Liver (tissue), 3 donors: ENCODE data around the gene MEIS2.

ENCODE experiments used
- ATF3 ChIP-seq: IDR thresholded peaks from 2 replicates; pipeline ENCODE4 v1.6.1; 2016; ENCODE audit warnings: antibody characterized with exemption
- CTCF ChIP-seq: fragments of 150-350 bp; IDR thresholded peaks from 2 replicates; pipeline ENCODE4 v1.5.1; 2017; ENCODE audit warnings: improper control_type of control experiment, low read depth, low read length; ENCODE audit not compliant: missing input control
- GABPA ChIP-seq, 2 donors: IDR thresholded peaks in 1 of 2; conservative IDR thresholded peaks in 1 of 2; 2 replicates each; pipeline ENCODE4 v1.6.1; 2016; ENCODE audit warnings: antibody characterized with exemption in 2 of 2, mild to moderate bottlenecking in 1 of 2, moderate library complexity in 1 of 2
- HNF4G ChIP-seq: IDR thresholded peaks from 2 replicates; pipeline ENCODE4 v1.6.1; 2016; ENCODE audit warnings: antibody characterized with exemption
- MAX ChIP-seq: IDR thresholded peaks from 2 replicates; pipeline ENCODE4 v1.6.1; 2016; ENCODE audit warnings: antibody characterized with exemption
- REST ChIP-seq: IDR thresholded peaks from 2 replicates; pipeline ENCODE4 v1.6.1; 2016; ENCODE audit warnings: antibody characterized with exemption, mild to moderate bottlenecking
- RXRA ChIP-seq, 2 donors: IDR thresholded peaks; 2 replicates each; pipeline ENCODE4 v1.6.1; 2017 to 2018; ENCODE audit warnings: antibody characterized with exemption in 2 of 2, mild to moderate bottlenecking in 1 of 2
- SP1 ChIP-seq: IDR thresholded peaks from 2 replicates; pipeline ENCODE4 v1.6.1; 2018; ENCODE audit warnings: antibody characterized with exemption, mild to moderate bottlenecking
- TAF1 ChIP-seq: conservative IDR thresholded peaks from 2 replicates; pipeline ENCODE4 v1.6.1; 2016; ENCODE audit warnings: antibody characterized with exemption, mild to moderate bottlenecking
- YY1 ChIP-seq: IDR thresholded peaks from 2 replicates; pipeline ENCODE4 v1.6.1; 2016; ENCODE audit warnings: antibody characterized with exemption, mild to moderate bottlenecking
- donor health status: healthy.
- donor health status: healthy.

GRCh38 chr15:36907295-36907694 is 193.1 kb downstream of the MEIS2 start:
- TF ChIP-seq ATF3 (no peak), REST (no peak), CTCF (no peak), MAX (no peak), HNF4G (no peak), TAF1 (no peak), GABPA (IDR thresholded peaks at IDR 0.05 in 1 of 2, conservative IDR thresholded peaks at IDR 0.05 in 1 of 2) (no peak), YY1 (no peak), SP1 (no peak), RXRA (IDR thresholded peaks at IDR 0.05) (no peak)
